GM18499 (cell line): ENCODE results near the gene GLP1R.

Experiments
- ATAC-seq: cut with Tn5 transposase; IDR thresholded peaks from one replicate; pipeline ENCODE4 v1.9.1; 2021; ENCODE audit warnings: moderate number of reproducible peaks; ENCODE audit not compliant: insufficient read depth, unreplicated experiment

The GLP1R gene

DNA sequence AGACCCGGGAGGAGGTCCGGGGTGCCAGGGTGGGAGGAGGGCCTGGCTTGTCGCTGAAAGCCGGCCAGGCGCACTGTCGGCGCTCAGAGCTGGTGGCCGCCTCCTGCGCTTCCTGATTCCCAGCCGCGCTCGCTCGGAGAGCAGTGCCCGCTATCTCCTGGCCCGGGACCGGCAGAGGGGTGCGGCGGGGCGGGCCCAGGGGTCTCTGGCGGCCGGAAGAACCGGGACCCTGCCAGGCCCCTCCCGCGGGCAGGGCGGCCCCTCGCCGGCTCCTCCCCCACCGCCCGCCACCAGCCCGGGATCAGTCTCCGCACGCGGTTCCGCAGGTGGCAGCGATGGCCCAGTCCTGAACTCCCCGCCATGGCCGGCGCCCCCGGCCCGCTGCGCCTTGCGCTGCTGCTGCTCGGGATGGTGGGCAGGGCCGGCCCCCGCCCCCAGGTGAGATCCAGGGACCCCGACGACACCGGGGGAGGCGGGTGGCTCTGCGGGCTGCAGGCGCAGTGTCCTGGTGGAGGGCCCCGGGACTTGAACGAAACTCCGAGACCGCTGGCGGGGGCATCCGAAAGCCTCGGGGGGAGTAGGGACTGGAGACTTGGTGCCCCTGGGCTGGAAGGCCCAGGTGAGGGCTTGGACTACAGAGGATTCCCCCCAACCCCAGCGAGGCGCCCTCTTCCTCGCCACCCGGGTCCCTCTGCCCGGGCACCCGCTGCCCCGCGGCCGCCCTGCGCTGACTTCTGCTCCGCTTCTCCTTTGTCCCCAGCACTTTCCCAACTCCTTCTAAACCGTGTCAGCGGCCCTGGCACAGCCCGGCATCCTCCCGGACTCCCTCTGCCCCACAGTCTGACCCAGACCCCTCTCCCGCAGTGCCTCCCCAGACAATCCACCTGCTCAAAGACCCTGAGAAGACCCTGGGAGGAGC, at the start of gene GLP1R:
TSS of gene GLP1R (plus strand) at position 301 of the 919 bp plus-strand sequence. CDS start at position 361, 60 bp downstream.
- no peak for ATAC-seq

- ATAC-seq: no peak
Observed at GRCh38 chr6:39003072-39003471, 45.5 kb upstream of the GLP1R start.

GRCh38 chr6:39003492-39003891, 45.1 kb upstream of the GLP1R start:
- ATAC-seq: no peak

GRCh38 chr6:39004801-39005200, 43.8 kb upstream of the GLP1R start:
- ATAC-seq: no peak

DNA sequence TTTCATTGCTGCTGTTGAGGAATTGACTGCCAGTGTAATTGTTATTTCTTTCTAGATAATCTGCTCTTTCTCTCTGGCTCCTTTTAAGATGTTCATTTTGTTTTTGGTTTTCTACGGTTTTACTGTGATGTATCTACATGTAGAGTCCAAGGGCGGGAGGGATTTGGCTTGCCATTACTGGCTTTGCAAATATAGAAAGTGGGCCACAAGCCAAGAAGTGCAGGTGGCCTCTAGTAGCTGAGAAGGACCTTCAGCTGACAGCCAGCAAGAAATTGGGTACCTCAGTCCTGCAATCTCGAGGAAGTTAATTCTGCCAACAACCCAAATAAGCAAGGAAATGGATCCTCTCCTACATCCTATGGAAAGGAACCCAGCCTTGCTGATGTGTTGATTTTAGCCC, 42.8 kb upstream of the GLP1R start:
- ATAC-seq: no peak

- ATAC-seq: no peak
Observed at GRCh38 chr6:39007575-39007974, 41.0 kb upstream of the GLP1R start.

- ATAC-seq: no peak
Observed at GRCh38 chr6:39008737-39009136, 39.8 kb upstream of the GLP1R start.

- no peak for ATAC-seq
Observed at GRCh38 chr6:39009476-39009875, 39.1 kb upstream of the GLP1R start.

- no peak for ATAC-seq
Observed at GRCh38 chr6:39016839-39017546, 31.6 kb upstream of the GLP1R start.

- no peak for ATAC-seq
Observed at GRCh38 chr6:39017547-39017880, 31.1 kb upstream of the GLP1R start.

- no peak for ATAC-seq
Observed at GRCh38 chr6:39018103-39018502, 30.5 kb upstream of the GLP1R start.

DNA sequence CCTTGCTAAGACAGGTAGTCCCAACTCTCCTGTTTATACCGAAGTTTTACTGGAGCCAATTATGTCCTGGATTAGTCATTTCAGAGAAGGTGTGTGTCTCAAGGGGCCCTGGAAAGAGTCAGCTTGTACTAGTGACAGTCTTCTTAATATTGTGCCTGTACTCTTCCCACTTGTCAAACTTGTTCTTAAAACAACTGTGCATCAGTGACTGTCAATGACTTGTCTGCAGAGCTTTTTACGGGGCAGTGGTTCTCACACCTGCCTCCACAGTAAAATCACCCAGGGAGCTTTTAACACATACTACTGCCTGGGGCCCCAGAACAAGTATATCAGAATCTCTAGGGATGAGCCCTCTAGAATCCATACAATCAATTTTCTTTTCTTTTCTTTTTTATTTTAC, 28.4 kb upstream of the GLP1R start:
- ATAC-seq: no peak

DNA sequence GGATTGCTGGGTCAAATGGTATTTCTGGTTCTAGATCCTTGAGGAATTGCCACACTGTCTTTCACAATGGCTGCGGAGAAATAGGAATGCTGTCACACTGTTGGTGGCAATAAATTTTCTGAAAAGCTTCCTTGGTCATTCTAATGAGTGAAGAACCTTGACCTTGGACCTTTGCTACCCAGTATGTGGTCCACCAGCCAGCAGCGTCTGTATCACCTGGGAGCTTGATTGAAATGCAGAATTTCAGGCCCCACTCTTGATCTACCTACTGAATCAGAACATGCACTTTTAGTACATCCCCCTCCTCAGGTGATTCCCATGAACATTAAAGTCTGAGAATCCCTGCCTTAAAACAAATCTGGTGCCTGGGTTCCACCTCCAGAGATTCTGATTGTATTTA, 27.5 kb upstream of the GLP1R start:
- ATAC-seq: no peak

DNA sequence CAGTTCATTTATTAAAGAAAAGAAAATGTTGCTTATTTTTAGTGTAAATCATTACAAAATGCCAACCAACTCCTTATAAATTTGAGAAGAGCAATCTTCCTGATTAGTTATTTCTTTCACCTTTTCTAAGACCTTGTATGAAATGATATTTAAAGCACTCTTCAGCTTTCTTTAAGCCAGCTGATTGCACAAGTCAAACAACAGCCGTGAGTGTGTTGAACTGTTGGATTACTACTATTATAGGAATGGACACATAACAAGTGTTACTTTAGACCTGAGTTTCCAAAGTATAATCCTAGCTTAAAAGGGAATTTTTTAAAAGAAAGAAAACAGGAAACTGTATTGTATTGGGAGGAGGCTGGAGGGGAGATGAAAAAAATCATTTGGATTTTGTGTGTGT, 26.8 kb upstream of the GLP1R start:
- ATAC-seq: no peak

DNA sequence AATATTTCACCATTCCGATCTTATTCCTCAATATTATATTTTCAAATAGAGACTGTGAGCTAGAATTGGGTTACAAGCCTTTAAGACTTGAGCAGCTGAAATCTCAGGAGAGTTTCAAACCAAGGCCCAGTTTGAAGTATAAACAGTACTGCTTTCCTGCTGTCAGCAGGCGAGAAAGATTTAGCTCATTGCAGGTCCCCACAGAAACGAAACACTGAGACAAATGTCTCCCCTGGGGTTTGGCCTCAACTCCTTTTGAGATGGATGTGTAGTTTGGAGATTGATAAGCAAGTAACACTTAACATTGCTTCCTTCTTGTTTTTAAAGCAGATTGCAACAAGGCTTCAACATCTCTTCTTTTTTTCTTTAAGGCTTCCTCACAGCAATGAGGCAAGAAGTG, 22.4 kb upstream of the GLP1R start:
- ATAC-seq: no peak

DNA sequence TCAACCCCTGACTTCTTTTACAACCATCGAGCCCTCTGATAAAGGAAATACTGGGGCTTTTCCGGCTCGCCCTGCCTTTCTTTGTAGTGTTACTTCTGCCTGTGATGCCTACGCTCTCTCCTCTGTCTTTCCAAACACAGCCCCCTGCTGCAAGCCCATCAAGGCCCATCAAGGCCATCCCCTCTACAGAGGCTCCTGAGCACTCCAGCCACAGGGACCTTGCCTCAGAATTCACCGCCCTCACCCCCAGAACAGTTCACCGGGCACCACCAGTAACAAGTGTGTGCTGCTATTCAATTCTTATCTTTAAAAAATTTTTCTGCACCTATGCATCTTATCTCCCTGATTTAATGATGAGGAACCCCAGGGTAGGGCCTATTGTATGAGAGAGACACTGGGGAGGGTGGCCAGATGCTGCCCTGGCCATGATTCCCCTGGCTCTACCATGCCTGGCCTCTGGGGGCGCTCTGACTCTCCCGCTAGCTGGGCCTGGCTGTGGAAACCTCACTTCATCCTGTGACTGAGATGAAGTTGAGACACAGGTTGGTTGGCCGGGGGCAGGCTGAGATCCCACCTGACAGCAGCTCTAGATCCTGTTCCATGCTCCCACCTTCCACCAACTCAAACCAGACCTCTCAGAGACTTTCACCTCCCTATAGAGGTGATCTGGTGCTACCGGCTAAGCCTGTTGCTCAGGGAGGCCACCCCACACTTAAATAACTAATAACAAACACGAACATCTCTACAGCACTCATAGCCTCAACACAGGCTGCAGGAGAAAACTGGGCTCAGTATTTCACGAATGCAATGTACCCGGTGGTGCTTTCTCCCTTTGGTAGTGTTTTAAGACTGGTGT, 19.2 kb upstream of the GLP1R start:
- ATAC-seq: no peak

GRCh38 chr6:39035681-39036080, 12.9 kb upstream of the GLP1R start:
- no peak for ATAC-seq

GRCh38 chr6:39037082-39037508, 11.5 kb upstream of the GLP1R start:
- no peak for ATAC-seq

DNA sequence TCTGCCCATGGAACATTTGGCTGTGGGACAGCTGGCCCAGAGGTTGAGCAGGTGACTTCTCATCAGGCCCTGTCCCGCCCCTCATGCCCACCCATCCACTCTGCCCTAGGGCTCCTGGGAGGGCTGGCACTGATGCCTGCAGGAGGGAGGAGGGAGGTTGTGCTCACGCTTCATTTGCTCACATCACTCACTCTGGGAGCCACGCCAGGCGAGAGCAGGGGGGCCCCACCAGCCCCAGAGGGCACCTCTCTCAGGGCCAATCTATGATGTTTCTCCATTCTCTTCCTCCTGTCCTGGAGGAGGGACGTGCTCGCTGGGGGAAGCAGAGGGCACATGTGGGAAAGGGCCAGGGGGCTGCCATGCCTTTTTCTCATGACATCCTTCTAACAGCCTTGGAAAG, 10.9 kb upstream of the GLP1R start:
- ATAC-seq: no peak

DNA sequence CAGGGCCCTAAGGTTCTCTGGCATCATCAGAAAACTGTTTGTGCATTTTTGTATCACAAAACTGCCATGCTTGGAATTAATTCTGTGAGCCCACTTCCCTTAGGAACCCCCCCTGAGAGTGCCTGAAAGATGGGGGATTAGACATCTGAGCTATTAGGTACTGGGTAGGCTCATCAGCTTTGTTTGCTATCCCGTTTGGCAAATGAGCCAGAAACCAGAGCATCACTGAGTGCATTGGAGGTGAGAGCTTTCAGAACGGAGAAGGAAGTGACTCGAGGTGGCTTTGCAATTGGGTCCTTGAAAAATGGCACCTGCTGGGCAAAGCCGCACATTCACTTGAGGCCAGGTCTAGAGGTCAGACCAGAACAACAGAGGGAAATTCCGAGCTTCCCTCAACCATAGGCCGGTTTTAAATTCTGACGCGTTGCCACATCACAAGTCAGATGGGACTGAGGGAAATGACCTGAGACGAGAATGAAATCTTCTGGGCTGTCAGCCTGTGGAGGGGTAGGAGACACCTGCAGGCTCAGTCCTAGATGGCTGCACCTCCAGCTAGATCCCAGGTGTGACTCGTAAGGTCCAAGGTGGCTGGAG, 8.4 kb upstream of the GLP1R start:
- no peak for ATAC-seq
